Activated naive CD8-positive, alpha-beta T cell treated with anti-CD3 and anti-CD28 coated beads for 36 hours (primary cell): ENCODE data around the gene SPG7. TPM values are rescaled to one million over a fixed set of nuclear protein-coding genes. Genes with fewer than 3 reads are reported as not detected.

Experiments
- DNase-seq: peaks from one replicate; pipeline ENCODE4 v3.0.0; 2021
- H3K27ac Mint-ChIP-seq: one replicate; pipeline ENCODE4 v1.8.0; 2022; ENCODE audit warnings: mild to moderate bottlenecking, moderate library complexity, mixed read lengths
- H3K27me3 Mint-ChIP-seq: one replicate; pipeline ENCODE4 v1.8.0; 2022; ENCODE audit warnings: mild to moderate bottlenecking, mixed read lengths
- H3K36me3 Mint-ChIP-seq: one replicate; pipeline ENCODE4 v1.8.0; 2021; ENCODE audit warnings: mild to moderate bottlenecking, mixed read lengths
- H3K4me1 Mint-ChIP-seq: one replicate; pipeline ENCODE4 v1.8.0; 2021; ENCODE audit warnings: mixed read lengths
- H3K4me3 Mint-ChIP-seq: one replicate; pipeline ENCODE4 v1.8.0; 2022; ENCODE audit warnings: mild to moderate bottlenecking, moderate library complexity, mixed read lengths
- H3K9me3 Mint-ChIP-seq: one replicate; pipeline ENCODE4 v1.8.0; 2022; ENCODE audit warnings: mixed read lengths
- total RNA-seq, 2 experiments: library from RNA; stranded (reverse); gene quantifications; one replicate each; pipeline ENCODE4 v1.2.3, GENCODE V29; 2021

The SPG7 gene
- total RNA-seq, 2 experiments from 2014 or later: 63.1 to 76.7 TPM

DNA sequence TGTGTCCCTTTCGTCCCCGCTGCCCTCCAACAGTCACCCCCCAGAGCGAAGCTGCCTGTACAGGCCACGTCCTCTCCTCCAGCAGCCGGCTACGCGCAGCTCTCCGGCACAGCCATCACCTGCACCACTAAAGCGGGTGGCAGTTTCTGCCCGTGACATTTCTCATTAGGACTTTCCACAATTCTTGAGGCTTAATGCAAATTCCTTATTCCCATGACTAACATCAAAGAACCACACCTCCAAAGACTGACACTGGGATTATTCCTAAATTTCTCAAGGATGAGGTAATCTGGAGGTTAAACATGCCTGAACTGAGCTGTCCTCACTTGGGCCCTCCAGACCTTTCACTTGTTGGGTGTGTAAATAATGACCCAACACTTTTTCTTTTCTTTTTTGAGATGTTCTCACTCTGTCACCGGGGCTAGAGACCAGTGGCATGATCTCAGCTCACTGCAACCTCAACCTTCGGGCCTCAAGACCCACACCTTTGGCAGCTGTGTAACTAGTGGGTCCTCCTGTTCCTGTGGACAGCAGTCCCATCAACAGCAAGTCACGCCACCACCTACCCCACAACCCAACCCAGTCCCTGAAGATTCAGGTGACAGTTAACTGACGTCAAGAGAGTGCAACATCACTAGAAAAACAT lies 29.5 kb upstream of the SPG7 start:
- Mint-ChIP-seq H3K27ac (peak overlapping the region; percentile 80), H3K27me3 (no peaks in the 10 kb centered on the region), H3K9me3 (peaks cover 5% of the 10 kb centered on the region), H3K4me1 (peaks cover 86% of the 10 kb centered on the region), H3K4me3 (peak overlapping the region; percentile 71), H3K36me3 (peaks cover 54% of the 10 kb centered on the region)
- DNase-seq: peak; percentile 29

DNA sequence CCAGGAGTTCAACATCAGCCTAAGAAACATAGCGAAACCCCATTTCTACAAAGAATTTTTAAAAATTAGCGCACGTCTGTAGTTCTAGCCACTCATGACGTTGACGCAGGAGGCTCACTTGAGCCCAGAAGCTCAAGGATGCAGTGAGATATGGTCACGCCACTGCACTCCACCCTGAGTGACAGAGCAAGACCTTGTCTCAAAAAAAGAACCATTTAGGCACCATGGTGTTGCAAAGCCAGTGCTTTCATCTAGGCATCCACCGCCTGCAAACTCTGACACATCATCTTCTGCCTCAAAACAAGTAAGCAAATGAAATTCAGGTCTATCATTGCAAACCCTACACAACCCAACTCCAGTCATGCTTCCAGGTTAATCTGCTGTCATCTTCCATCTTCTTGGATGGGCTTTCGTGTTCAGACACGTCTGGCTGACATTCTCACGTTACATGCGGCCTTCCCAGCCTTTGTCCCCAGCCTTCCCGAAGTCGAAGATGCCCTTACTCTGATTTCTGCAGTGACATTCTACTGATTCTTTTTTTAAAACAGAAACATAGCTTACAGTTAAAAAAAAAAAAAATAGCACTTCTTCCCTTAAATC lies 26.7 kb upstream of the SPG7 start:
- peaks cover 88% of the 10 kb centered on the region for H3K4me1 Mint-ChIP-seq
- no peak overlapping the region for H3K4me3 Mint-ChIP-seq
- no peaks in the 10 kb centered on the region for H3K27me3 Mint-ChIP-seq
- peak overlapping the region; percentile 70 for H3K27ac Mint-ChIP-seq
- no peaks in the 10 kb centered on the region for H3K9me3 Mint-ChIP-seq
- DNase-seq: no peak
- peaks cover 56% of the 10 kb centered on the region for H3K36me3 Mint-ChIP-seq

GRCh38 chr16:89482150-89482816 lies 25.9 kb upstream of the SPG7 start:
- H3K9me3 Mint-ChIP-seq: no peaks in the 10 kb centered on the region
- H3K27ac Mint-ChIP-seq: peak overlapping the region; percentile 70
- peaks cover 86% of the 10 kb centered on the region for H3K4me1 Mint-ChIP-seq
- H3K27me3 Mint-ChIP-seq: no peaks in the 10 kb centered on the region
- DNase-seq: no peak
- H3K36me3 Mint-ChIP-seq: peaks cover 60% of the 10 kb centered on the region
- peak overlapping the region; percentile 11 for H3K4me3 Mint-ChIP-seq

DNA sequence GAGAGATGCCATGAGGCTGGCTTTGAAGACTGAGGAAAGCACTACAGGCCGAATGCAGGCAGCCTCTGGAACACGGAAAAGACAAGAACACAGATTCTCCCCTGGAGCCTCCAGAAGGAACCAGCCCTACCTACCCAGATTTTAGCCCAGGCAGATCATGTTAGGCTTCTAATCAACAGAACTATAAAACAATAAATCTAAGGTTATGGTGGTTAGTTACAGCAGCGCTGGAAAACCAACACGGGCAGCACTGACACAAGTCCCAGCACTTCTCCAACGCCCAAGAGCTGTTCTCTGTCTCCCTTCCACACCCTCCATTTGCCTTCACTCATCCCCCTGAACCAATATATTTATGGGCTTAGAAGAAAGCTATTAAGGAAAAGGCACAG lies 25.4 kb upstream of the SPG7 start:
- no peak for DNase-seq
- H3K36me3 Mint-ChIP-seq: peaks cover 63% of the 10 kb centered on the region
- H3K27ac Mint-ChIP-seq: peak overlapping the region; percentile 70
- H3K4me1 Mint-ChIP-seq: peaks cover 86% of the 10 kb centered on the region
- no peaks in the 10 kb centered on the region for H3K27me3 Mint-ChIP-seq
- H3K9me3 Mint-ChIP-seq: no peaks in the 10 kb centered on the region
- peak overlapping the region; percentile 41 for H3K4me3 Mint-ChIP-seq

DNA sequence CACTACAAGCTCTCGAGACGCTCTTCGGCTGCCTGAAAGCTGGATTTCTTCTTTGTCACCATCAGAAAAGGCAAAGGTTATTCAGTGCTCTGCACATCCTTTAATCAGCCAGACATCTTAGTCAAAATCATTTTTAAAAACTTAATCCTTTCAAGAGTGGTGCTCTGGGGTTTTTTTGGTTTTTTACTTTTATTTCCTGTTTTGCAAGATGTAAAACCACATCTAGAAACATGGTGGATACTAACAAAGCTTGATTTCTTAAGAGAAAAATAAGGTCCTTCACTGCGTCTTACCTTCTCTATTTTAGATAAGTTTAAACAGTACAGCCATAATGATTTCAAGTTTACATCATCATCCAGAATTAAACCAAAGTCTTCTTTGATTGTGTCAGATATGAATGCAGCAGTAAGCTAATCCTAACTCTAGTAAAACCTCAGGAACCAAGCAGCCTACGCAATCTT lies 24.1 kb upstream of the SPG7 start:
- no peaks in the 10 kb centered on the region for H3K9me3 Mint-ChIP-seq
- peak overlapping the region; percentile 91 for H3K27ac Mint-ChIP-seq
- H3K36me3 Mint-ChIP-seq: peaks cover 69% of the 10 kb centered on the region
- DNase-seq: no peak
- peaks cover 3% of the 10 kb centered on the region for H3K27me3 Mint-ChIP-seq
- peak overlapping the region; percentile 73 for H3K4me3 Mint-ChIP-seq
- peaks cover 81% of the 10 kb centered on the region for H3K4me1 Mint-ChIP-seq

- Mint-ChIP-seq H3K27ac (peak overlapping the region; percentile 91), H3K4me1 (peaks cover 80% of the 10 kb centered on the region), H3K27me3 (peaks cover 5% of the 10 kb centered on the region)
Observed at GRCh38 chr16:89484923-89485679, 23.1 kb upstream of the SPG7 start.

GRCh38 chr16:89485701-89486246 lies 22.4 kb upstream of the SPG7 start:
- H3K27me3 Mint-ChIP-seq: peaks cover 5% of the 10 kb centered on the region
- H3K36me3 Mint-ChIP-seq: peaks cover 68% of the 10 kb centered on the region

More at GRCh38 chr16:89484923-89485679, 23.1 kb upstream of the SPG7 start:
- DNase-seq: peak; percentile 39
- H3K36me3 Mint-ChIP-seq: peaks cover 70% of the 10 kb centered on the region
- H3K4me3 Mint-ChIP-seq: peak overlapping the region; percentile 73
- no peaks in the 10 kb centered on the region for H3K9me3 Mint-ChIP-seq

GRCh38 chr16:89489040-89489897 lies 18.9 kb upstream of the SPG7 start:
- DNase-seq: peak; percentile 84
- Mint-ChIP-seq H3K9me3 (no peaks in the 10 kb centered on the region), H3K4me3 (peak overlapping the region; percentile 95), H3K27me3 (peaks cover 5% of the 10 kb centered on the region), H3K36me3 (peaks cover 39% of the 10 kb centered on the region), H3K4me1 (peaks cover 56% of the 10 kb centered on the region), H3K27ac (peak overlapping the region; percentile 98)

More at GRCh38 chr16:89485701-89486246, 22.4 kb upstream of the SPG7 start:
- peak overlapping the region; percentile 91 for H3K27ac Mint-ChIP-seq
- H3K9me3 Mint-ChIP-seq: no peaks in the 10 kb centered on the region
- H3K4me1 Mint-ChIP-seq: peaks cover 75% of the 10 kb centered on the region
- no peak for DNase-seq
- H3K4me3 Mint-ChIP-seq: peak overlapping the region; percentile 73

DNA sequence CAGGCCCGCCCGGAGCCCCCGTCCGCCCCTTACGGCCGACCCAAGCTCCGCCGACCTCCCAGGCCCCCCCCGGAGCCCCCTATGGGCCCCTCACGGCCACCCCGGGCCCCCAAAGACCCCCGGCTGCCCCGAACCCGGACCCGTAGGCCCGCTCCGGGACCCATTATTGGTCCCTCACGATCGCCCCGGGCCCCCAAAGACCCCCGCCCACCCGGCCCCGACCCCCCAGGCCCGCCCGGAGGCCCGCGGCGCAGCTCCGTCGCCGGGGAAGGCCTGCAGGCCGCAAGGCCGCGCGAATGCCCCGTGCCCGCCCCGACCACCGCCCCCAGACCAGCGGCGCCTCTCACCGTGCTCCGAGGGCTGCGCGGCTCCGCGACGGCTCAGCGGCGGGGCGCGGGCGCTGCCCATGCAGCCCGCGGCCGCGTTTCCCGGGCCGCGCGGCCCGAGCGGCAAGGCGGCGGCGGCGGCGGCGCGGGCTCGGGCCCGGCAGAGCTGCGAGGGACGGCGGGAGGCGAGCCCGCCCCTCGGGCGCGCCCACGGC lies 18.2 kb upstream of the SPG7 start:
- H3K4me1 Mint-ChIP-seq: peaks cover 52% of the 10 kb centered on the region
- peaks cover 36% of the 10 kb centered on the region for H3K36me3 Mint-ChIP-seq
- H3K9me3 Mint-ChIP-seq: no peaks in the 10 kb centered on the region
- no peak for DNase-seq
- no peak overlapping the region for H3K4me3 Mint-ChIP-seq
- peaks cover 5% of the 10 kb centered on the region for H3K27me3 Mint-ChIP-seq
- H3K27ac Mint-ChIP-seq: no peak overlapping the region

DNA sequence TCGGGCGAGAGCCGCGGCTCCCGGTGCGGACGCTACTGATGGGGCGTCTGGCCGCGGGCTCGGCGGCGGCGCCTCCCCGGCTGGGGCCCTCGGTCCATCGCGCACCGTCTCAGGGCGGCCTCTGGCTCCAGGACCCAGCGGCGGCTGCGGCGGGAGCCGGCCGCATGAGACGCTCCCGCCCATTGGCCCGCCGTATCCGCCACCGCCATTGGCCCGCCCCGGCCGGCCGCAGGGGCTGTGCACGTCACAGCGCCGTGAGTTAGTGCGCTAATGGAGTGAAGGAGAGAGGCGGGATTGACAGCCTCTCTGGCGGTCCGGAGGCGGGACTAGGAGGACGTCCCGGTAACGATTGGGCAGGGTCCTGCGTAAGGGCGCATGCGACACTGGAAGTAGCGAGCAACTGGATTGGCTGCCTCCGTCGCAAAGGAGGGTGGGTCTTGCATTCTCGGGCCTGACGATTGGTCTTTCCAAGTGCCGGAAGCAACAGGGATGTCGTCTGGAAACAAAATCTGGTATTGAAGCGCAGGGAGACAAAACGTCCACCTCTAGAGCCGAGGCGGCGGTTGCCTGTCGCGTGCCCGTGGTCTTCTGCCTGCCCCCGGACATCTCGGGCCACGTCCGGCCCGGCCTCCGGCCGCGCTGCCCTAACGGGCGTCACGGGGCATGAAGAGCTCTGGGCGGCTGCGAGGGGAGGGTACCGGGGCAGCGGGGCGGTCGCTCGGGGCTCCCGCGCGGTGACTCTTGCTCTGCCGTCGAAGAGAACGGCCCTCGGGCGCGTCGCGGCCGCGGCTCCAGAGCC lies 17.6 kb upstream of the SPG7 start, which contains the start of gene ANKRD11:
Gene ANKRD11 (minus strand): TSS at position 123 of the 799 bp plus-strand sequence. CDS start 173,542 bp downstream, outside the sequence.
- peak within 1 kb of the TSS; percentile 95 for H3K4me3 Mint-ChIP-seq
- peak; percentile 99 for DNase-seq
- no peaks in the 10 kb centered on the region for H3K9me3 Mint-ChIP-seq
- H3K4me1 Mint-ChIP-seq: peaks cover 45% of the 10 kb centered on the region
- H3K36me3 Mint-ChIP-seq: peaks cover 30% of the 10 kb centered on the region
- H3K27me3 Mint-ChIP-seq: peaks cover 5% of the 10 kb centered on the region
- H3K27ac Mint-ChIP-seq: peak within 1 kb of the TSS; percentile 98

GRCh38 chr16:89491238-89491869 lies 16.8 kb upstream of the SPG7 start:
- no peak for DNase-seq
- H3K4me3 Mint-ChIP-seq: peak overlapping the region; percentile 88
- no peaks in the 10 kb centered on the region for H3K9me3 Mint-ChIP-seq
- peak overlapping the region; percentile 93 for H3K27ac Mint-ChIP-seq
- H3K4me1 Mint-ChIP-seq: peaks cover 38% of the 10 kb centered on the region
- peaks cover 24% of the 10 kb centered on the region for H3K36me3 Mint-ChIP-seq
- H3K27me3 Mint-ChIP-seq: peaks cover 5% of the 10 kb centered on the region

GRCh38 chr16:89491974-89492687 lies 16.1 kb upstream of the SPG7 start:
- Mint-ChIP-seq H3K27ac (peak overlapping the region; percentile 93), H3K4me3 (peak overlapping the region; percentile 88), H3K27me3 (peaks cover 5% of the 10 kb centered on the region), H3K4me1 (peaks cover 31% of the 10 kb centered on the region), H3K36me3 (peaks cover 16% of the 10 kb centered on the region), H3K9me3 (no peaks in the 10 kb centered on the region)
- no peak for DNase-seq
